HCT116 (cell line): Measurements from ENCODE around the gene ABL2. TPM values are rescaled to one million over a fixed set of nuclear protein-coding genes. Genes with fewer than 3 reads are reported as not detected.

Experiments used
- ATAC-seq: fragments of 200-7000 bp; cut with Tn5 transposase; 2 replicates; pipeline ENCODE4 v1.9.1; 2020; ENCODE audit warnings: mild to moderate bottlenecking, moderate library complexity
- BruUV-seq: library from RNA; stranded (reverse); fragments of 400-500 nt; replicated peaks from 2 replicates; lab custom pipeline; 2021; lab: Mats Ljungman, UMichigan
- CTCF ChIA-PET: fragments of 300-600 bp; sonication (Branson Sonifier 250); formaldehyde crosslinking; loops from one replicate; lab custom pipeline; 2021; ENCODE audit warnings: antibody characterized with exemption; lab: Charles Lee
- POLR2A ChIA-PET: fragments of 300-600, 350-600 bp; sonication (Branson Sonifier 250); formaldehyde crosslinking; loops from one replicate; lab custom pipeline; 2021; ENCODE audit warnings: antibody characterized with exemption; lab: Charles Lee
- RAD21 ChIA-PET, 2 experiments: fragments of 300-600 bp; sonication (Branson Sonifier 250); formaldehyde crosslinking; loops; one replicate each; lab custom pipeline; 2023; ENCODE audit warnings: low total read pairs in 2 of 2; ENCODE audit not compliant: uncharacterized antibody in 2 of 2, unreplicated experiment in 2 of 2, low non-redundant PET in 1 of 2; lab: Charles Lee
- DNase-seq: peaks from one replicate; pipeline ENCODE4 v3.0.0-alpha.2; 2010; ENCODE audit warnings: low read depth, low spot score
- H2AFZ ChIP-seq: fragments of 200-600 bp; shearing (Covaris generic), sonication (generic); 2 replicates; pipeline ENCODE4 v1.6.1; 2017; ENCODE audit warnings: low read depth, mixed run types, mixed read lengths, antibody characterized with exemption, low read length; ENCODE audit not compliant: poor library complexity, severe bottlenecking
- H3K27ac ChIP-seq: 2 replicates; pipeline ENCODE4 v1.5.1; 2012; ENCODE audit warnings: low read depth, low read length
- H3K27me3 ChIP-seq: fragments of 200-600 bp; sonication (generic); 2 replicates; pipeline ENCODE4 v1.6.1; 2016; ENCODE audit warnings: mixed run types, low read length, mixed read lengths; ENCODE audit not compliant: insufficient read depth
- H3K36me3 ChIP-seq, 2 experiments: fragments of 200-500 bp in 1 of 2; fragments of 200-600 bp in 1 of 2; sonication (Bioruptor generic) in 1 of 2; sonication (generic) in 1 of 2; 2 replicates each; pipeline versions ENCODE4 v1.5.1 to v1.6.1; 2014 to 2016; ENCODE audit warnings: low read length in 2 of 2, inconsistent platforms in 1 of 2, mixed read lengths in 1 of 2, mixed run types in 1 of 2; ENCODE audit not compliant: insufficient read depth in 2 of 2, control insufficient read depth in 1 of 2
- H3K4me1 ChIP-seq, 2 experiments: fragments of 200-600 bp in 1 of 2; sonication (generic) in 1 of 2; 2 replicates each; pipeline versions ENCODE4 v1.5.1 to v1.6.1; 2012 to 2017; ENCODE audit warnings: low read length in 2 of 2, inconsistent platforms in 1 of 2, mild to moderate bottlenecking in 1 of 2, mixed read lengths in 1 of 2, mixed run types in 1 of 2, moderate library complexity in 1 of 2; ENCODE audit not compliant: insufficient read depth in 2 of 2, control insufficient read depth in 1 of 2
- H3K4me2 ChIP-seq: fragments of 200-600 bp; sonication (generic); 2 replicates; pipeline ENCODE4 v1.6.1; 2017; ENCODE audit warnings: mixed run types, low read length, mixed read lengths
- H3K4me3 ChIP-seq, 2 experiments: fragments of 200-600 bp in 1 of 2; sonication (generic) in 1 of 2; replicated peaks in 1 of 2; 2 replicates each; pipeline ENCODE4 v1.5.1; 2011 to 2016; ENCODE audit warnings: low read length in 2 of 2, control low read depth in 1 of 2, low read depth in 1 of 2, mild to moderate bottlenecking in 1 of 2, mixed read lengths in 1 of 2, mixed run types in 1 of 2
- H3K79me2 ChIP-seq: fragments of 200-600 bp; sonication (generic); 2 replicates; pipeline ENCODE4 v1.6.1; 2017; ENCODE audit warnings: mild to moderate bottlenecking, mixed run types, low read length, moderate library complexity, mixed read lengths; ENCODE audit not compliant: insufficient read depth
- H3K9ac ChIP-seq: fragments of 200-600 bp; sonication (generic); 2 replicates; pipeline ENCODE4 v1.6.1; 2016; ENCODE audit warnings: low read length, mixed read lengths
- H3K9me2 ChIP-seq: fragments of 200-600 bp; sonication (generic), shearing (Covaris generic); 2 replicates; pipeline ENCODE4 v1.6.1; 2017; ENCODE audit warnings: mixed run types, mild to moderate bottlenecking, moderate library complexity; ENCODE audit not compliant: insufficient read depth
- H3K9me3 ChIP-seq, 2 experiments: fragments of 200-500 bp in 1 of 2; fragments of 200-600 bp in 1 of 2; sonication (Bioruptor generic) in 1 of 2; sonication (generic) in 1 of 2; 2 replicates each; pipeline ENCODE4 v1.6.1; 2014 to 2017; ENCODE audit warnings: low read length in 2 of 2, mixed read lengths in 2 of 2, inconsistent platforms in 1 of 2, low read depth in 1 of 2, mild to moderate bottlenecking in 1 of 2, mixed run types in 1 of 2, moderate library complexity in 1 of 2; ENCODE audit not compliant: control insufficient read depth in 1 of 2, insufficient read depth in 1 of 2
- H4K20me1 ChIP-seq: fragments of 200-600 bp; sonication (generic), shearing (Covaris generic); 2 replicates; pipeline ENCODE4 v1.6.1; 2017; ENCODE audit warnings: mixed run types, mild to moderate bottlenecking, moderate library complexity; ENCODE audit not compliant: insufficient read depth
- ATF3 ChIP-seq: IDR thresholded peaks from 2 replicates; pipeline ENCODE4 v1.6.1; 2012
- CBX3 ChIP-seq: IDR thresholded peaks from 2 replicates; pipeline ENCODE4 v1.6.1; 2012; ENCODE audit warnings: low read depth
- CEBPB ChIP-seq: IDR thresholded peaks from 2 replicates; pipeline ENCODE4 v1.6.1; 2012; ENCODE audit warnings: low read depth
- JUND ChIP-seq: IDR thresholded peaks from 2 replicates; pipeline ENCODE4 v1.6.1; 2012
- MAX ChIP-seq: IDR thresholded peaks from 2 replicates; pipeline ENCODE4 v1.6.1; 2012
- RAD21 ChIP-seq: IDR thresholded peaks from 2 replicates; pipeline ENCODE4 v1.6.1; 2012; ENCODE audit warnings: low read depth, mild to moderate bottlenecking
- SP1 ChIP-seq: IDR thresholded peaks from 2 replicates; pipeline ENCODE4 v1.6.1; 2012; ENCODE audit warnings: low read depth
- TCF7L2 ChIP-seq: IDR thresholded peaks from 2 replicates; pipeline ENCODE4 v1.7.0; 2011; ENCODE audit warnings: borderline replicate concordance, inconsistent platforms; ENCODE audit not compliant: insufficient read depth, insufficient read length; ENCODE audit errors: extremely low read depth
- intact Hi-C: fragments of 100-400 bp; cut with micrococcal nuclease; formaldehyde crosslinking; loops from 2 replicates; pipeline ENCODE4 v1.10.0; 2022
- total RNA-seq: library from RNA; stranded (reverse); gene quantifications from one replicate; pipeline ENCODE4 v1.2.1, GENCODE V29; 2021; ENCODE audit not compliant: unreplicated experiment

ABL2 gene
- total RNA-seq, 1 experiment from 2014 or later: 22.9 TPM

- H4K20me1 ChIP-seq: no peaks in the 10 kb centered on the region
- peaks cover 49% of the 10 kb centered on the region for H3K79me2 ChIP-seq
- no peaks in the 10 kb centered on the region for H3K36me3 ChIP-seq
- H3K9me2 ChIP-seq: 0 out of 2 replicates have a peak, but pooled peaks cover 4% of the 10 kb centered on the region
- no peaks in the 10 kb centered on the region for H3K27me3 ChIP-seq
- ChIA-PET POLR2A (no interaction called here), RAD21 (no interaction called here), CTCF (no interaction called here)
- intact Hi-C loops: no loop called here
- H3K9me3 ChIP-seq: no peaks in the 10 kb centered on the region
- ATAC-seq (no peak), DNase-seq (no peak)
- H3K27ac ChIP-seq: no peak overlapping the region
- H2AFZ ChIP-seq: no peak overlapping the region
- no peak overlapping the region for H3K4me2 ChIP-seq
- H3K4me1 ChIP-seq: no peaks in the 10 kb centered on the region
- no TSS peak for BruUV-seq
- TF ChIP-seq SP1 (no peak), CBX3 (no peak)
- no peak overlapping the region for H3K4me3 ChIP-seq
- no peak overlapping the region for H3K9ac ChIP-seq
Measured at GRCh38 chr1:179187735-179188471, 41.6 kb downstream of the ABL2 start.

- no TSS peak for BruUV-seq
- H3K4me2 ChIP-seq: no peak overlapping the region
- TF ChIP-seq CEBPB (no peak), JUND (no peak), TCF7L2 (no peak), MAX (no peak), RAD21 (no peak), ATF3 (no peak)
- H3K27me3 ChIP-seq: no peaks in the 10 kb centered on the region
- H3K9me3 ChIP-seq: no peaks in the 10 kb centered on the region
- H3K9me2 ChIP-seq: 0 out of 2 replicates have a peak, but pooled peaks cover 4% of the 10 kb centered on the region
- POLR2A ChIA-PET: no interaction called here
- CTCF ChIA-PET: no interaction called here
- H3K79me2 ChIP-seq: peaks cover 47% of the 10 kb centered on the region
- intact Hi-C loops: no loop called here
- no peak overlapping the region for H3K4me3 ChIP-seq
- H4K20me1 ChIP-seq: no peaks in the 10 kb centered on the region
- no peak overlapping the region for H3K9ac ChIP-seq
- H2AFZ ChIP-seq: no peak overlapping the region
- no peaks in the 10 kb centered on the region for H3K36me3 ChIP-seq
- RAD21 ChIA-PET: no interaction called here
- DNase-seq (no peak), ATAC-seq (no peak)
- H3K4me1 ChIP-seq: no peaks in the 10 kb centered on the region
- no peak overlapping the region for H3K27ac ChIP-seq
Measured at GRCh38 chr1:179187043-179187442, 42.4 kb downstream of the ABL2 start.
